ENCODE results near the gene PIK3C2G.

- no peak for TF ChIP-seq CTCF (IDR thresholded peaks at IDR 0.05 in 2 of 3, conservative IDR thresholded peaks at IDR 0.05 in 1 of 3; ENCODE audit: control insufficient read depth in 2 of 3, extremely low read depth in 1 of 3, insufficient read depth in 1 of 3, low read depth in 3 of 3, low read length in 3 of 3)
- TF ChIP-seq SREBF2 (IDR thresholded peaks at IDR 0.05; ENCODE audit: low read length) = no peak
- TF ChIP-seq USF2 (IDR thresholded peaks at IDR 0.05; ENCODE audit: borderline replicate concordance, low read depth, low read length) = no peak
- TF ChIP-seq SIX5 (IDR thresholded peaks at IDR 0.05; ENCODE audit: low read depth, low read length, severe bottlenecking) = no peak
- TF ChIP-seq RFX5 (IDR thresholded peaks at IDR 0.05; ENCODE audit: low read depth, low read length) = no peak
- TF ChIP-seq REST (IDR thresholded peaks at IDR 0.05; ENCODE audit: low read depth, low read length) = no peak
- TF ChIP-seq NFYB (IDR thresholded peaks at IDR 0.05; ENCODE audit: insufficient read depth, low read depth, low read length) = no peak
- no peak for TF ChIP-seq POLR2A (IDR thresholded peaks at IDR 0.05; ENCODE audit: low read depth, low read length)
- TF ChIP-seq SMAD1 (IDR thresholded peaks at IDR 0.05; ENCODE audit: low read depth, partially characterized antibody) = no peak
- TF ChIP-seq EP300 (IDR thresholded peaks at IDR 0.05; ENCODE audit: borderline replicate concordance in 1 of 2, control insufficient read depth in 1 of 2, low read depth in 2 of 2, low read length in 2 of 2) = no peak
- TF ChIP-seq STAT3 (IDR thresholded peaks at IDR 0.05; ENCODE audit: low read depth, low read length) = no peak
- TF ChIP-seq EZH2 (IDR thresholded peaks at IDR 0.05; ENCODE audit: borderline replicate concordance, control insufficient read depth, low read depth, low read length) = no peak
Measured at GRCh38 chr12:18358077-18358476, 96.8 kb downstream of the PIK3C2G start.

All from GM12878 (cell line).